Body of pancreas (tissue), 4 donors: ENCODE data around the gene NAB2. TPM values are rescaled to one million over a fixed set of nuclear protein-coding genes. Genes with fewer than 3 reads are reported as not detected.

Source experiments
- ATAC-seq: fragments of 150-250 bp; one replicate; pipeline ENCODE4 v1.9.1; 2016
- DNase-seq, 4 donors: peaks; one replicate each; pipeline ENCODE4 v3.0.0-alpha.2; 2019
- H3K27ac ChIP-seq, 4 donors: fragments of 200-600 bp; sonication (generic); 1 replicate in 3 of 4; 2 replicates in 1 of 4; pipeline versions ENCODE4 v1.5.1 to v1.6.1; 2016 to 2019; ENCODE audit warnings: mild to moderate bottlenecking in 1 of 4, mixed read lengths in 1 of 4, moderate library complexity in 1 of 4
- H3K27me3 ChIP-seq, 2 donors: fragments of 200-600 bp; sonication (generic); one replicate each; pipeline ENCODE4 v1.6.0; 2016; ENCODE audit warnings: mild to moderate bottlenecking in 1 of 2
- H3K36me3 ChIP-seq, 2 donors: fragments of 200-600 bp; sonication (generic); replicated peaks in 1 of 2; 2 replicates each; pipeline ENCODE4 v1.5.1; 2016; ENCODE audit warnings: low read depth in 2 of 2; ENCODE audit not compliant: insufficient read depth in 1 of 2
- H3K4me1 ChIP-seq: fragments of 200-600 bp; sonication (generic); one replicate; pipeline ENCODE4 v1.6.0; 2016
- H3K4me3 ChIP-seq, 2 donors: fragments of 200-600 bp; sonication (generic); 1 replicate in 1 of 2; 2 replicates in 1 of 2; pipeline ENCODE4 v1.5.1; 2016 to 2019
- H3K9me3 ChIP-seq, 3 donors: fragments of 200-600 bp; sonication (generic); 1 replicate in 2 of 3; 2 replicates in 1 of 3; pipeline ENCODE4 v1.5.1; 2016
- CTCF ChIP-seq, 7 experiments: fragments of 450-650 bp in 4 of 7; fragments of 200-600 bp in 3 of 7; sonication (generic) in 3 of 7; IDR thresholded peaks; one replicate each; pipeline ENCODE4 v1.5.1; 2016 to 2019; ENCODE audit warnings: antibody characterized with exemption in 7 of 7
- POLR2A ChIP-seq, 3 donors: fragments of 450-650 bp; IDR thresholded peaks; one replicate each; pipeline ENCODE4 v1.6.1; 2016; ENCODE audit warnings: antibody characterized with exemption in 3 of 3, mild to moderate bottlenecking in 2 of 3
- WGBS, 2 donors: methylation state at CpG; one replicate each; pipeline ENCODE4 v1.1.5; 2017; 5-methylcytosine and 5-hydroxymethylcytosine counted together
- intact Hi-C: fragments of 100-400 bp; cut with DNase I; formaldehyde crosslinking; loops from one replicate; pipeline ENCODE4 v1.15.1; 2023
- total RNA-seq, 2 donors: library from RNA; depleted of rRNA; stranded (reverse); fragments of >200 nt; gene quantifications; one replicate each; pipeline ENCODE4 v1.1.0, GENCODE V29; 2016

Gene NAB2
- total RNA-seq, 2 donors from 2014 or later = 4.0 to 7.3 TPM

GRCh38 chr12:57055824-57056223, 33.1 kb upstream of the NAB2 start:
- Histone ChIP-seq H3K9me3 (no peaks in the 10 kb centered on the region), H3K4me1 (no peaks in the 10 kb centered on the region), H3K4me3 (no peak overlapping the region), H3K27me3 (no peaks in the 10 kb centered on the region), H3K36me3 (no peaks in the 10 kb centered on the region), H3K27ac (no peak overlapping the region)
- TF ChIP-seq CTCF (IDR thresholded peaks at IDR 0.05) (no peak), POLR2A (IDR thresholded peaks at IDR 0.05) (no peak)
- intact Hi-C loops = no loop called here
- 47 to 51% methylated on average over 3 of the region's 3 CpGs for WGBS, 2 donors
- DNase-seq = no peak
- no peak for ATAC-seq

- DNase-seq (no peak), ATAC-seq (no peak)
- no peak for TF ChIP-seq POLR2A (IDR thresholded peaks at IDR 0.05)
- no peak for TF ChIP-seq CTCF (IDR thresholded peaks at IDR 0.05)
- H3K9me3 ChIP-seq = no peaks in the 10 kb centered on the region
- no peak overlapping the region for H3K27ac ChIP-seq
- WGBS, 2 donors = 97 to 98% methylated on average over 6 of the region's 6 CpGs
- no peaks in the 10 kb centered on the region for H3K4me1 ChIP-seq
- H3K36me3 ChIP-seq = no peaks in the 10 kb centered on the region
- H3K4me3 ChIP-seq = no peak overlapping the region
- intact Hi-C loops = no loop called here
- H3K27me3 ChIP-seq = no peaks in the 10 kb centered on the region
These were observed 31.7 kb upstream of the NAB2 start for GRCh38 chr12:57057067-57057751.

GRCh38 chr12:57058454-57058853, 30.5 kb upstream of the NAB2 start:
- intact Hi-C loops = no loop called here
- Histone ChIP-seq H3K4me1 (no peaks in the 10 kb centered on the region), H3K27me3 (no peaks in the 10 kb centered on the region), H3K36me3 (no peaks in the 10 kb centered on the region), H3K9me3 (no peaks in the 10 kb centered on the region), H3K4me3 (no peak overlapping the region), H3K27ac (no peak overlapping the region)
- WGBS, 2 donors = 75 to 90% methylated on average over 1 of the region's 1 CpG
- TF ChIP-seq POLR2A (IDR thresholded peaks at IDR 0.05) (no peak), CTCF (IDR thresholded peaks at IDR 0.05) (no peak)
- DNase-seq (no peak), ATAC-seq (no peak)

GRCh38 chr12:57063991-57064685, 24.8 kb upstream of the NAB2 start:
- intact Hi-C loops = no loop called here
- WGBS, 2 donors = 73 to 77% methylated on average over 5 of the region's 5 CpGs
- Histone ChIP-seq H3K27ac (no peak overlapping the region), H3K9me3 (no peaks in the 10 kb centered on the region), H3K4me1 (no peaks in the 10 kb centered on the region), H3K36me3 (no peaks in the 10 kb centered on the region), H3K27me3 (no peaks in the 10 kb centered on the region), H3K4me3 (no peak overlapping the region)
- no peak for TF ChIP-seq POLR2A (IDR thresholded peaks at IDR 0.05)
- TF ChIP-seq CTCF (IDR thresholded peaks at IDR 0.05) = no peak
- ATAC-seq = no peak
- DNase-seq = no peak
